A549 (cell line): ENCODE measurements around the gene THPO. TPM values are rescaled to one million over a fixed set of nuclear protein-coding genes. Genes with fewer than 3 reads are reported as not detected.

Source experiments
- ATAC-seq, 2 experiments: fragments of 200-7000 bp in 1 of 2; fragments of >200 bp in 1 of 2; cut with Nextera tagmentation in 1 of 2; cut with Tn5 transposase in 1 of 2; 3 replicates each; pipeline versions ENCODE4 v1.8.0 to v1.9.1; 2018 to 2020; ENCODE audit warnings: mild to moderate bottlenecking in 1 of 2, moderate library complexity in 1 of 2
- CTCF ChIA-PET: fragments of 300-600 bp; sonication (Branson Sonifier 250); formaldehyde crosslinking; extraction: SDS; loops from one replicate; lab custom pipeline; 2021; ENCODE audit warnings: antibody characterized with exemption, inconsistent platforms; lab: Yijun Ruan, JAX
- POLR2A ChIA-PET: fragments of 350-600 bp; formaldehyde crosslinking; extraction: SDS; loops from one replicate; lab custom pipeline; 2021; ENCODE audit warnings: antibody characterized with exemption, inconsistent platforms; lab: Yijun Ruan, JAX
- DNase-seq, 2 experiments: peaks; one replicate each; pipeline versions ENCODE4 v3.0.0 to v3.0.0-alpha.2; 2011 to 2016; ENCODE audit warnings: low read depth in 1 of 2, low spot score in 1 of 2
- FAIRE-seq: peaks from 2 replicates; lab custom pipeline; 2011; peaks lifted over from hg19 to GRCh38; lab: Jason Lieb, UNC
- H3K27ac ChIP-seq, 2 experiments: fragments of >200 bp; sonication (Bioruptor Twin); formaldehyde crosslinking; 3 replicates each; pipeline ENCODE4 v1.5.1; 2016 to 2017
- H3K4me1 ChIP-seq: fragments of >200 bp; sonication (Bioruptor Twin); formaldehyde crosslinking; 3 replicates; pipeline ENCODE4 v1.6.1; 2016
- H3K4me2 ChIP-seq: fragments of >200 bp; sonication (Bioruptor Twin); formaldehyde crosslinking; 3 replicates; pipeline ENCODE4 v1.6.1; 2016
- H3K4me3 ChIP-seq: fragments of >200 bp; sonication (Bioruptor Twin); formaldehyde crosslinking; 3 replicates; pipeline ENCODE4 v1.5.1; 2016
- H3K9me3 ChIP-seq: fragments of >200 bp; sonication (Bioruptor Twin); formaldehyde crosslinking; 3 replicates; pipeline ENCODE4 v1.6.1; 2016
- CHD4 ChIP-seq: fragments of 200-600 bp; sonication (generic); IDR thresholded peaks from 2 replicates; pipeline ENCODE4 v1.6.1; 2016; ENCODE audit warnings: antibody characterized with exemption, mild to moderate bottlenecking, borderline replicate concordance
- CTCF ChIP-seq: fragments of >200 bp; sonication (Bioruptor Twin); formaldehyde crosslinking; IDR thresholded peaks from 3 replicates; pipeline ENCODE4 v1.5.1; 2016
- EHMT2 ChIP-seq: fragments of 200-600 bp; sonication (generic); IDR thresholded peaks from 2 replicates; pipeline ENCODE4 v1.6.1; 2016; ENCODE audit warnings: antibody characterized with exemption, low read depth, mild to moderate bottlenecking, moderate library complexity
- EP300 ChIP-seq, 2 experiments: fragments of >200 bp; sonication (Bioruptor Twin); formaldehyde crosslinking; IDR thresholded peaks; 2 replicates in 1 of 2; 3 replicates in 1 of 2; pipeline ENCODE4 v1.6.1; 2016 to 2017
- FOSL2 ChIP-seq, 2 experiments: fragments of 450-650 bp in 1 of 2; fragments of >200 bp in 1 of 2; sonication (Bioruptor Twin) in 1 of 2; formaldehyde crosslinking; IDR thresholded peaks; 2 replicates each; pipeline versions ENCODE4 v1.5.0 to v1.6.1; 2016 to 2020; ENCODE audit warnings: mild to moderate bottlenecking in 1 of 2, moderate library complexity in 1 of 2
- JUN ChIP-seq, 2 experiments: fragments of >200 bp; sonication (Bioruptor Twin); formaldehyde crosslinking; IDR thresholded peaks; 2 replicates in 1 of 2; 3 replicates in 1 of 2; pipeline ENCODE4 v1.6.1; 2016 to 2017
- JUNB ChIP-seq: fragments of >200 bp; sonication (Bioruptor Twin); formaldehyde crosslinking; IDR thresholded peaks from 2 replicates; pipeline ENCODE4 v1.6.1; 2016
- KDM1A ChIP-seq: fragments of 200-600 bp; sonication (generic); IDR thresholded peaks from 2 replicates; pipeline ENCODE4 v1.6.1; 2016; ENCODE audit warnings: low read depth, mild to moderate bottlenecking
- MAFK ChIP-seq: fragments of 450-650 bp; IDR thresholded peaks from 2 replicates; pipeline ENCODE4 v1.6.1; 2014; ENCODE audit not compliant: partially characterized antibody
- PBX3 ChIP-seq: IDR thresholded peaks from 2 replicates; pipeline ENCODE4 v1.6.1; 2012
- POLR2AphosphoS2 ChIP-seq: conservative IDR thresholded peaks from 2 replicates; pipeline ENCODE4 v1.6.1; 2012; ENCODE audit warnings: low read length, improper control_type of control experiment, inconsistent platforms
- RAD21 ChIP-seq, 2 experiments: fragments of >200 bp in 1 of 2; sonication (Bioruptor Twin) in 1 of 2; formaldehyde crosslinking in 1 of 2; IDR thresholded peaks in 1 of 2; conservative IDR thresholded peaks in 1 of 2; 2 replicates in 1 of 2; 3 replicates in 1 of 2; pipeline ENCODE4 v1.6.1; 2012 to 2018; ENCODE audit warnings: inconsistent platforms in 1 of 2
- RNF2 ChIP-seq: fragments of 200-600 bp; sonication (generic); IDR thresholded peaks from 2 replicates; pipeline ENCODE4 v1.6.1; 2016; ENCODE audit warnings: low read depth, mild to moderate bottlenecking, antibody characterized with exemption, moderate library complexity, borderline replicate concordance
- SREBF2 ChIP-seq: fragments of 450-650 bp; IDR thresholded peaks from 2 replicates; pipeline ENCODE4 v1.6.1; 2014; ENCODE audit warnings: mild to moderate bottlenecking, moderate library complexity
- TP53 ChIP-seq: fragments of 250-450 bp; sonication (Bioruptor Pico); IDR thresholded peaks from 2 replicates; pipeline ENCODE4 v1.5.0; 2021; ENCODE audit warnings: mild to moderate bottlenecking, moderate library complexity
- ZC3H11A ChIP-seq: fragments of 450-650 bp; IDR thresholded peaks from 2 replicates; pipeline ENCODE4 v1.6.1; 2014; ENCODE audit warnings: antibody characterized with exemption, mild to moderate bottlenecking
- WGBS: methylation state at CpG from one replicate; pipeline ENCODE4 v1.1.6; 2017; ENCODE audit errors: missing lambda C conversion rate; 5-methylcytosine and 5-hydroxymethylcytosine counted together
- polyA plus RNA-seq, 4 experiments: library from polyadenylated mRNA; depleted of rRNA in 3 of 4; stranded (reverse); fragments of >200 nt; fragmentation: RNase III in 1 of 4; extraction: RNeasy Plus Mini Kit Qiagen cat#74134 plus additional on column Dnase treatment in 1 of 4; gene quantifications; 2 replicates in 3 of 4; 3 replicates in 1 of 4; pipeline ENCODE4 v1.2.3, GENCODE V29; 2011 to 2017
- TF ChIP-seq, protein P1 (sequence below): fragments of 200-600 bp; sonication (generic); IDR thresholded peaks from 2 replicates; pipeline ENCODE4 v1.6.1; 2016; ENCODE audit warnings: antibody characterized with exemption, mild to moderate bottlenecking, moderate library complexity
- TF ChIP-seq, protein P2 (sequence below): fragments of 250-450 bp; sonication (Bioruptor Pico); IDR thresholded peaks from 2 replicates; pipeline ENCODE4 v1.5.0; 2021; ENCODE audit warnings: mild to moderate bottlenecking, moderate library complexity, borderline replicate concordance

Gene THPO
- polyA plus RNA-seq, 2 of the 4 experiments (the other 2 are of a cell fraction): 0.06 TPM; not detected in 1

GRCh38 chr3:184332370-184333090 is 45.5 kb downstream of the THPO start:
- DNase-seq (no peak), ATAC-seq (no peak), FAIRE-seq (no peak)
- CTCF ChIA-PET: no interaction called here
- Histone ChIP-seq H3K27ac (peak overlapping the region in 1 of 2 experiments; percentile 16; a peak in 2 of 6 replicates), H3K4me2 (no peak overlapping the region), H3K9me3 (no peaks in the 10 kb centered on the region), H3K4me3 (no peak overlapping the region), H3K4me1 (peaks cover 54% of the 10 kb centered on the region; the same call in 2 of the 3 replicates)
- POLR2A ChIA-PET: no interaction called here
- TF ChIP-seq JUN (IDR thresholded peaks at IDR 0.05) (0 out of 5 replicates have a peak, but pooled peaks of 1 of the 2 experiments have one; percentile 16), TP53 (CRISPR knock-in tag) (no peak), EP300 (IDR thresholded peaks at IDR 0.05) (no peak), FOSL2 (IDR thresholded peaks at IDR 0.05) (no peak), FOSL2 (CRISPR knock-in tag; IDR thresholded peaks at IDR 0.05) (no peak), CHD4 (no peak), JUNB (no peak), MAFK (no peak), EHMT2 (no peak), POLR2AphosphoS2 (0 out of 2 replicates have a peak, but pooled peaks have one; percentile 13), PBX3 (no peak), SREBF2 (no peak), ZC3H11A (no peak), CTCF (no peak), KDM1A (no peak), RAD21 (conservative IDR thresholded peaks at IDR 0.05 in 1 of 2, IDR thresholded peaks at IDR 0.05 in 1 of 2) (no peak), RNF2 (no peak)
- TF ChIP-seq, protein P1, sequence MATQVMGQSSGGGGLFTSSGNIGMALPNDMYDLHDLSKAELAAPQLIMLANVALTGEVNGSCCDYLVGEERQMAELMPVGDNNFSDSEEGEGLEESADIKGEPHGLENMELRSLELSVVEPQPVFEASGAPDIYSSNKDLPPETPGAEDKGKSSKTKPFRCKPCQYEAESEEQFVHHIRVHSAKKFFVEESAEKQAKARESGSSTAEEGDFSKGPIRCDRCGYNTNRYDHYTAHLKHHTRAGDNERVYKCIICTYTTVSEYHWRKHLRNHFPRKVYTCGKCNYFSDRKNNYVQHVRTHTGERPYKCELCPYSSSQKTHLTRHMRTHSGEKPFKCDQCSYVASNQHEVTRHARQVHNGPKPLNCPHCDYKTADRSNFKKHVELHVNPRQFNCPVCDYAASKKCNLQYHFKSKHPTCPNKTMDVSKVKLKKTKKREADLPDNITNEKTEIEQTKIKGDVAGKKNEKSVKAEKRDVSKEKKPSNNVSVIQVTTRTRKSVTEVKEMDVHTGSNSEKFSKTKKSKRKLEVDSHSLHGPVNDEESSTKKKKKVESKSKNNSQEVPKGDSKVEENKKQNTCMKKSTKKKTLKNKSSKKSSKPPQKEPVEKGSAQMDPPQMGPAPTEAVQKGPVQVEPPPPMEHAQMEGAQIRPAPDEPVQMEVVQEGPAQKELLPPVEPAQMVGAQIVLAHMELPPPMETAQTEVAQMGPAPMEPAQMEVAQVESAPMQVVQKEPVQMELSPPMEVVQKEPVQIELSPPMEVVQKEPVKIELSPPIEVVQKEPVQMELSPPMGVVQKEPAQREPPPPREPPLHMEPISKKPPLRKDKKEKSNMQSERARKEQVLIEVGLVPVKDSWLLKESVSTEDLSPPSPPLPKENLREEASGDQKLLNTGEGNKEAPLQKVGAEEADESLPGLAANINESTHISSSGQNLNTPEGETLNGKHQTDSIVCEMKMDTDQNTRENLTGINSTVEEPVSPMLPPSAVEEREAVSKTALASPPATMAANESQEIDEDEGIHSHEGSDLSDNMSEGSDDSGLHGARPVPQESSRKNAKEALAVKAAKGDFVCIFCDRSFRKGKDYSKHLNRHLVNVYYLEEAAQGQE: no peak
- TF ChIP-seq, protein P2, sequence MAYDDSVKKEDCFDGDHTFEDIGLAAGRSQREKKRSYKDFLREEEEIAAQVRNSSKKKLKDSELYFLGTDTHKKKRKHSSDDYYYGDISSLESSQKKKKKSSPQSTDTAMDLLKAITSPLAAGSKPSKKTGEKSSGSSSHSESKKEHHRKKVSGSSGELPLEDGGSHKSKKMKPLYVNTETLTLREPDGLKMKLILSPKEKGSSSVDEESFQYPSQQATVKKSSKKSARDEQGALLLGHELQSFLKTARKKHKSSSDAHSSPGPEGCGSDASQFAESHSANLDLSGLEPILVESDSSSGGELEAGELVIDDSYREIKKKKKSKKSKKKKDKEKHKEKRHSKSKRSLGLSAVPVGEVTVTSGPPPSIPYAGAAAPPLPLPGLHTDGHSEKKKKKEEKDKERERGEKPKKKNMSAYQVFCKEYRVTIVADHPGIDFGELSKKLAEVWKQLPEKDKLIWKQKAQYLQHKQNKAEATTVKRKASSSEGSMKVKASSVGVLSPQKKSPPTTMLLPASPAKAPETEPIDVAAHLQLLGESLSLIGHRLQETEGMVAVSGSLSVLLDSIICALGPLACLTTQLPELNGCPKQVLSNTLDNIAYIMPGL (CRISPR knock-in tag): no peak
- WGBS: 66% methylated on average over 10 of the region's 10 CpGs
